Cerebellar cortex (tissue), 1 donor: ENCODE results near the gene SLC12A7.

Experiments
- DNase-seq: peaks from one replicate; pipeline ENCODE4 v3.0.0-alpha.2; 2015; ENCODE audit warnings: low spot score

The SLC12A7 gene

DNA sequence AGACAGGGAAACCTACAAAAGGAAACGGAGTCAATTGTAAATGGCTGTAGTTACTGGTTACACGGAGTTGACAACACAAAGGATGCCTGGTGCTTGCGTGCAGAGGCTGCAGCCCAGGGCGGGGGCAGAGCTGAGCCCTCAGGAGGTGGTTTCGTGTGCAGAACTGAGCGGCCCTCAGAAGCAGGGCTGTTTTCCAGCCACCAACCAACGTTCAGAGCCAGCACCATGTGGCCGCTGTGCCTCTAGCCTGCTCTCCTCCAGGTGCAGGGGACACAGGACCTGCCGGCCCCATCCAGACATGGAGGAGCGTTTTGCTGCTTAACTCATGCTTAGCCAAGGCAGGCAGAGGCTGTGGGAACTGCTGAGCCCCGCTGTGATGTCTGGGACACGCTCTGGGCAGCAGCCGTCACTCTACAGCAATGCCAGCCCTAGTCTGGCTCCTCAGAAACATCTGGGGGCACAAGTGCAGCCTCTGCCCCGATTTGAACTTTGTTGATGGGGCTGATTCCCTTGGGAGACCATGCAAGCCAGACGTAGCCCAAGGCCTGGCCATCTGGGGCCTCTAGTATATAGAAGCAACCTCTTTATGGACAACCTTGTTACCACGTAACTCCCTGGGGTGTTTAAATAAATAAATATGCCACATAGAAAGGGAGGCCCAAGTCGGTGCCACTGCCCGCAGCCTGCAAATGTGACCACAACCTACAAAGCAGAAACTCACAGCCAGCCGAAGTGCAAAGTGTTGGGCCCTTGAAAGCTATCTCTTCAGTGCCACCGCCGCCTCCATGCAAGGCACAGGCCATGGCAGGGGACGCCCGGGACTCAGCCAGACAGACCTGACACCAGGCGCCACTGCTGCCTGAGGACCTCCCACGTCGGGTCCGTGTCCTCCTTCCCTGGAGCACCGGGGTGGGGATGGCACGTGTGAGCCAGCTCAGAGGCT lies 61.2 kb downstream of the SLC12A7 start:
- DNase-seq = no peak

GRCh38 chr5:1048861-1049838 lies 62.7 kb downstream of the SLC12A7 start:
- DNase-seq = no peak

GRCh38 chr5:1048162-1048721 lies 63.6 kb downstream of the SLC12A7 start:
- no peak for DNase-seq

DNA sequence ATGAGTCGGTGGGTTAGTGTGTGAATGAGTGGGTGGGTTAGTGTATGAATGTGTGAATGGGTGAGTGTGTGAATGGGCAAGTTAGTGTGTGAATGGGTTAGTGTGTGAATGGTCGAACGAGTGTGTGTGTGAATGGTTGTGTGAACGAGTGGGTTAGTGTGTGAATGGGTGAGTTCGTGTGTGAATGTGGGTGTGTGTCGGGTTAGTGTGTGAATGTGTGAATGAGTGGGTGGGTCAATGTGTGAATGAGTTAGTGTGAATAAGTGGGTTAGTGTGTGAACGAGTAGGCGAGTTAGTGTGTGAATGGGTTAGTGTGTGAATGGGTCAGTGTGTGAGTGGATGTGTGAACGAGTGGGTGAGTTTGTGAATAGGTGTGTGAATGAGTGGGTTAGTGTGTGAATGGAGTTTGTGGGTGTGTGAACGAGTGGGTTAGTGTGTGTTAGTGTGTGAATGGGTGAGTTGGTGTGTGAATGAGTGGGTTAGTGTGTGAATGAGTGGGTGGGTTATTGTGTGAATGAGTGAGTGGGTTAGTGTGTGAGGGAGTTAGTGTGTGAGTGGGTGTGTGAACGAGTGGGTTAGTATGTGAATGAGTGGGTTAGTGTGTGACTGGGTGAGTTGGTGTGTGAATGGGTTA lies 64.4 kb downstream of the SLC12A7 start:
- DNase-seq = no peak

GRCh38 chr5:1045960-1046560 lies 65.8 kb downstream of the SLC12A7 start:
- DNase-seq = no peak

DNA sequence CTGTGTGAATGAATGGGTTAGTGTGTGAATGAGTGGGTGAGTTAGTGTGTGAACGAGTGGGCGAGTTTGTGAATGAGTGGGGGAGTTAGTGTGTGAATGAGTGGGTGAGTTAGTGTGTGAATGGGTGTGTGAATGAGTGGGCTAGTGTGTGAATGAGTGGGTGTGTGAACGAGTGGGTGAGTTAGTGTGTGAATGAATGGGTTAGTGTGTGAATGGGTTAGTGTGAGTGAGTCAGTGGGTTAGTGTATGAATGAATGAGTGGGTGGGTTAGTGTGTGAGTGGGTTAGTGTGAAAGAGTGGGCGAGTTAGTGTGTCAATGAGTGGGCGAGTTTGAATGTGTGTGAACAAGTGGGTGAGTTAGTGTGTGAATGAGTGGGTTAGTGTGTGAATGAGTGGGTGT lies 67.7 kb downstream of the SLC12A7 start:
- DNase-seq = no peak

DNA sequence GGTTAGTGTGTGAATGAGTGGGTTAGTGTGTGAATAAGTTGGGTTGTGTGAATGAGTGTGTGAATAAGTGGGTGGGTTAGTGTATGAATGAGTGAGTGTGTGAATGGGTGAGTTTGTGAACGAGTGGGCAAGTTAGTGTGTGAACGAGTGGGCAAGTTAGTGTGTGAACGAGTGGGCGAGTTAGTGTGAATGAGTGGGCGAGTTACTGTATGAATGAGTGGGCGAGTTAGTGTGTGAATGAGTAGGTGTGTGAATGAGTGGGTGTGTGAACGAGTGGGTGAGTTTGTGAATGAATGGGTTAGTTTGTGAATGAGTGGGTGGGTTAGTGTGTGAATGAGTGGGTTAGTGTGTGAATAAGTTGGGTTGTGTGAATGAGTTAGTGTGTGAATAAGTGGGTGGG lies 68.5 kb downstream of the SLC12A7 start:
- no peak for DNase-seq

- DNase-seq = no peak
These were observed 69.2 kb downstream of the SLC12A7 start for GRCh38 chr5:1042626-1043025.

DNA sequence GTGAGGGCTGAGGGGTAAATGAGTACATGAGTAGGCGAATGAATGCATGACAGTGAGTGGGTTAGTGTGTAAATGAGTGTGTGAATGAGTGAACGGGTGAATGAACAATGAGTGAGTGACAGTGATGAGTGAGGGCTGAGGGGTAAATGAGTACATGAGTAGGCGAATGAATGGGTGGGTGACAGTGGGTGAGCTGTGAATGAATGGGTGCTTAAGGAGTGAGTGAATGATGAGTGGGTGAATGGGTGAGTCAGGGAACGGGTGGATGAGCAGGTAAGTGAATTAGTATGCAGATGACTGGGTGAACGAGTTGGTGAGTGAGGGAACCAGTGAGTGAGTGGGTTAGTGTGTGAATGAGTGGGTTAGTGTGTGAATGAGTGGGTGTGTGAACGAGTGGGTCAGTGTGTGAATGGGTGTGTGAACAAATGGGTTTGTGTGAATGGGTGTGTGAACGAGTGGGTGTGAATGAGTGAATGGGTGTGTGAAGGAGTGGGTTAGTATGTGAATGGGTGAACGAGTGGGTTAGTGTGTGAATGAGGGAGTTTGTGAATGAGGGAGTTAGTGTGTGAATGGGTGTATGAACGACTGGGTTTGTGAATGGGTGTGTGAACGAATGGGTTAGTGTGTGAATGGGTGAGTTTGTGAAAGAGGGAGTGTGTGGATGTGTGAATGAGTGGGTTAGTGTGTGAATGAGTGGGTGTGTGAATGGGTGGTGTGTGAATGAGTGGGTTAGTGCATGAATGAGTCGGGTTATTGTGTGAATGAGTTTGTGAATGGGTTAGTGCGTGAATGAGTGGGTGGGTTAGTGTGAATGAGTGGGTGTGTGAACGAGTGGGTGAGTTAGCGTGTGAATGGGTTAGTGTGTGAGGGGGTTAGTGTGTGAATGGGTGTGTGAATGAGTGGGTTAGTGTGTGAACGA lies 70.4 kb downstream of the SLC12A7 start:
- no peak for DNase-seq

- DNase-seq = no peak
These were observed 71.3 kb downstream of the SLC12A7 start for GRCh38 chr5:1040571-1040970.

- DNase-seq = no peak
These were observed 72.1 kb downstream of the SLC12A7 start for GRCh38 chr5:1039706-1040260.

- no peak for DNase-seq
These were observed 72.7 kb downstream of the SLC12A7 start for GRCh38 chr5:1039210-1039548.

GRCh38 chr5:1038417-1039209 lies 73.2 kb downstream of the SLC12A7 start:
- no peak for DNase-seq

GRCh38 chr5:1037671-1038416 lies 74.0 kb downstream of the SLC12A7 start:
- no peak for DNase-seq

DNA sequence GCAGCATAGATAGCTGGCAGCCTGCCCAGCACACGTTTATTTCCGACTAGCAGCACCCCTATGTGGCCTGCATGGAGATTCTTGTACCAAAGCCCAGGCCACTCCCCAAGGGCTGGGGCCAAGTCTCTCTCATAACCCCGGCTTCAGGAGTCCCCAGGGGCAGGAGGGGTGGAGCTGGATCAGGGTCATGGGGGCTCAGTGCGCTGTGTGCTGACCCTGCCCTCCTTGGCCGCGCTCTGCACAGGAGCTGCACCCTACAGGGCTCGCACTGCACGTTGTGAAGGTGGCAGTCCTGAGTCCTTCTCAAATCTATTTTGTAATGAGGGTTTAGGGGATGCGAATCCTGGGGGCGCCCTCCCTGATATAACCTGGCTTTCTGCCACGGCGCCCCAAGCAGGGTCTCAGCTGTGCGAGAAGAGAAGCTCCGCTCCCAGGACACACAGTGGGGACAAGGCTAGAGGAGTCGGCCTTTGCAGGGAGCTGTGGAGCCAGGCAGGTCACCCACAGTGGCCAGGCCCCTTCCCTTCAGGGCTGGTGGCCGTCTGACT lies 74.7 kb downstream of the SLC12A7 start:
- no peak for DNase-seq

DNA sequence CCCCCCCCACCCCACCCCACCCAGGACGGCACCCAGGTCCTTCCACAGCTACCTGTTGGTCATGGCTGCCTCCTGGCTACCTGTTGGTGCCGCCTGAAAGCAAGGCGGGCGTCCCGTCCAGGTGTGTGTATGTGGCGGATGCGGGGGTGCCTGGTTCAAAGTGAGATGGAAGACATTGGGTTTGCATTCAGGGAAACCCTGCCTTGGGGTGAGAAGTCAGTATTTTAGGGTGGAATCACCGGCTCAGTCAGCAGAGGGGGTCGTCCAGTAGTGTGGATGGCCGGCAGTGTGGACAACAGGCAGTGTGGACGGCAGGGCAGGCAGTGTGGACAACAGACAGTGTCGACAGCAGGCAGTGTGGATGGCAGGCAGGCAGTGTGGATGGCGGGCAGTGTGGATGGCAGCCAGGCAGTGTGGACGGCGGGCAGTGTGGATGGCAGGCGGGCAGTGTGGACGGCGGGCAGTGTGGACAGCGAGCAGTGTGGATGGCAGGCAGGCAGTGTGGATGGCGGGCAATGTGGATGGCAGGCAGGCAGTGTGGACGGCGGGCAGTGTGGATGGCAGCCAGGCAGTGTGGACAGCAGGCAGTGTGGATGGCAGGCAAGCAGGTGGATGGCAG lies 75.2 kb downstream of the SLC12A7 start:
- no peak for DNase-seq

DNA sequence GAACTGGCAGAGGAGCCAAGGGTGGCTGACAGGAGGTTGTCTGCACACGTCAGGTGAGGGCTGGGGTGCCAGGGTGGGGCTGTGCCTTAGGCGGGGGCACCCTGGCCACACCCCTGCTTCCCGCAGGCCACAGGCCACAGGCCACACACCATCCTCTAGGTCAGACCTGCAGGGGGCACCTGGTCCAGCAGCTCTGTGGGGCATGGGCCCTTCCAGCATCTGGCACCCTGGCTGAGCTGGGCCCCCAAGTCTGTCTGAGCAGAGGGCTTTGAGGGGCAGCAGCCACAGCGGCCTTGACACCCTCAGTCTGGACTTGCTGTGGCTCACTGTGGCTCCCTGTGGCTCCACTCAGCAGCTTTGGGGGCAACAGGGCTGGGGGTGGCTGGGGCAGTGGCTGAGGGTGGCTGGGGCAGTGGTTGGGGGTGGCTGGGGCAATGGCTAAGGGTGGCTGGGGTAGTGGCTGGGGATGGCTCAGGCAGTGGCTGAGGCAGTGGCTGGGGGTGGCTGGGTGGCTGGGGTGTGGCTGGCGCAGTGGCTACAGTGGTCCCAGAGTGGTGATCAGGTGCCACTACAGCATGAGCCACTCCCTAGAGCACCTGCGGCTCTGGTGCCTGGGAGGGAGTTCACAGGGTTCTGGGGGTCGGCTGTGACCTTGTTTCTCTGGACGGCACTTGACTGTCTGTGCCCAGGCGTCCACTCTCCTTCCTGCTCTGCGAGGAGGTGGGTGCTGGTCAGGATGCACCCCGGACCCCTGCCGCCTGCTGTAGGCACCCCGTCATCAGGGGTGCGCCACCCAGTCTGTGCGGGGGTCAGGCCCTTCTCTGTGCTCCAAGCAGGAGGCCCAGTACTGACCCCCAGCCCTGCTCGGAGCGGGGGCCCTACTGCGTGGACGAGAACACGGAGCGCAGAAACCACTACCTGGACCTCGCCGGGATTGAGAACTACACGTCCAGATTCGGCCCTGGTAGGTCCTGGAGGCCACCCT lies 76.2 kb downstream of the SLC12A7 start:
- DNase-seq = no peak
